NOMO-1 (cell line): ENCODE data around the gene LYAR.

Experiments
- DNase-seq, 2 experiments: peaks; one replicate each; lab custom pipeline; 2025; ENCODE audit not compliant: unreplicated experiment in 2 of 2; lab: John Stamatoyannopoulos, UW

LYAR gene

GRCh38 chr4:4289941-4290850 lies at the start of gene LYAR, which contains the start of gene ZBTB49:
Gene LYAR (minus strand): TSS chr4:4290154. CDS start chr4:4283742, 6,412 bp downstream.
Gene ZBTB49 (plus strand): TSS chr4:4290251. CDS start chr4:4299946, 9,695 bp downstream.
- DNase-seq: peak; percentile 82 to 88

- DNase-seq: no peak
Measured at GRCh38 chr4:4339504-4340085, 49.6 kb upstream of the LYAR start.

GRCh38 chr4:4338210-4339001 lies 48.5 kb upstream of the LYAR start:
- DNase-seq: no peak

- DNase-seq: peak; percentile 8 to 31
Measured at GRCh38 chr4:4334798-4335520, 45.0 kb upstream of the LYAR start.

- DNase-seq: no peak
Measured at GRCh38 chr4:4333265-4333706, 43.3 kb upstream of the LYAR start.

- DNase-seq: no peak
Measured at GRCh38 chr4:4332529-4332928, 42.6 kb upstream of the LYAR start.

GRCh38 chr4:4330794-4331193 lies 40.8 kb upstream of the LYAR start:
- DNase-seq: no peak

GRCh38 chr4:4329496-4329895 lies 39.5 kb upstream of the LYAR start:
- DNase-seq: no peak

- no peak for DNase-seq
Measured at GRCh38 chr4:4328840-4329239, 38.9 kb upstream of the LYAR start.

- no peak for DNase-seq
Measured at GRCh38 chr4:4328206-4328605, 38.3 kb upstream of the LYAR start.

- no peak for DNase-seq
Measured at GRCh38 chr4:4327652-4328121, 37.7 kb upstream of the LYAR start.

- no peak for DNase-seq
Measured at GRCh38 chr4:4326166-4326565, 36.2 kb upstream of the LYAR start.

- no peak for DNase-seq
Measured at GRCh38 chr4:4325321-4325720, 35.4 kb upstream of the LYAR start.

- DNase-seq: no peak
Measured at GRCh38 chr4:4323705-4324534, 34.0 kb upstream of the LYAR start.

GRCh38 chr4:4321951-4322688 lies 32.2 kb upstream of the LYAR start:
- DNase-seq: no peak

GRCh38 chr4:4320951-4321714 lies 31.2 kb upstream of the LYAR start:
- no peak for DNase-seq

GRCh38 chr4:4320528-4320927 lies 30.6 kb upstream of the LYAR start:
- DNase-seq: no peak
